Calu3 (cell line): ENCODE measurements around the gene WWOX. TPM values are rescaled to one million over a fixed set of nuclear protein-coding genes. Genes with fewer than 3 reads are reported as not detected.

Source experiments
- BruUV-seq: library from RNA; stranded (reverse); fragments of 400-500 nt; replicated peaks from 2 replicates; lab custom pipeline; 2021; lab: Mats Ljungman, UMichigan
- CTCF ChIA-PET: fragments of 300-600 bp; sonication (Branson Sonifier 250); formaldehyde crosslinking; loops from one replicate; lab custom pipeline; 2022; ENCODE audit warnings: antibody characterized with exemption; lab: Charles Lee
- DNase-seq: peaks from one replicate; pipeline ENCODE4 v3.0.0; 2022
- H3K27ac Mint-ChIP-seq: one replicate; pipeline ENCODE4 v1.8.0; 2022; ENCODE audit warnings: mixed read lengths; ENCODE audit not compliant: unreplicated experiment
- H3K27me3 Mint-ChIP-seq: one replicate; pipeline ENCODE4 v1.8.0; 2022; ENCODE audit warnings: mixed read lengths; ENCODE audit not compliant: unreplicated experiment
- H3K36me3 Mint-ChIP-seq: one replicate; pipeline ENCODE4 v1.8.0; 2022; ENCODE audit warnings: mild to moderate bottlenecking, moderate library complexity, mixed read lengths; ENCODE audit not compliant: insufficient read depth, unreplicated experiment
- H3K4me1 Mint-ChIP-seq: one replicate; pipeline ENCODE4 v1.8.0; 2022; ENCODE audit warnings: mild to moderate bottlenecking, low read depth, mixed read lengths; ENCODE audit not compliant: unreplicated experiment
- H3K4me3 Mint-ChIP-seq: one replicate; pipeline ENCODE4 v1.8.0; 2022; ENCODE audit warnings: mild to moderate bottlenecking, low read depth, moderate library complexity, mixed read lengths; ENCODE audit not compliant: unreplicated experiment
- H3K9me3 Mint-ChIP-seq: one replicate; pipeline ENCODE4 v1.8.0; 2022; ENCODE audit warnings: low read depth, mixed read lengths; ENCODE audit not compliant: unreplicated experiment
- intact Hi-C: fragments of 100-400 bp; cut with micrococcal nuclease; formaldehyde crosslinking; loops from one replicate; pipeline ENCODE4 v1.10.0; 2022; ENCODE audit not compliant: unreplicated experiment
- total RNA-seq: library from RNA; stranded (reverse); gene quantifications from 2 replicates; pipeline ENCODE4 v1.2.3, GENCODE V29; 2022
- TF ChIP-seq, protein P1 (sequence below): fragments of 200-600 bp; IDR thresholded peaks from one replicate; pipeline ENCODE4 v1.8.0; 2022; ENCODE audit warnings: antibody characterized with exemption; ENCODE audit not compliant: unreplicated experiment

WWOX gene
- total RNA-seq, 1 experiment from 2014 or later: 33.5 TPM

DNA sequence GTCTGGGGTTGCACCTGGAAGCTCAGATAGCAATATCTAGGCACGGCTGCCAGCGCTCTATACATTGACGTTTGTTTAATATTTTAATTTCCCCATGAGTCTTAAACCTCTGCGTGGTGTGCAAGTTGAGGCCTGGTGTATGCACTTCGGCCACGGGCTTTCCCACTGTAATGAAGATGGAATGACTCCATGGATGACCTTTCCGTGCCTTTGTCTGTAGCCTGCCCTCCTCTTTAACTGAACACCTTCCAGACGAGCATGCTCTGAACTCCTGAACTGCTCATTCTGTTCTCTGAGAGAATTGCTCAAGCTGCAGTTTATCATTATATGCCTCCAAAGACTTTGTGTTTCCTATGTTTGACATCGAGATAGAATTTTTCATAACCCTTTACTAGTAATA is 438.8 kb downstream of the WWOX start:
- BruUV-seq: no TSS peak
- TF ChIP-seq, protein P1, sequence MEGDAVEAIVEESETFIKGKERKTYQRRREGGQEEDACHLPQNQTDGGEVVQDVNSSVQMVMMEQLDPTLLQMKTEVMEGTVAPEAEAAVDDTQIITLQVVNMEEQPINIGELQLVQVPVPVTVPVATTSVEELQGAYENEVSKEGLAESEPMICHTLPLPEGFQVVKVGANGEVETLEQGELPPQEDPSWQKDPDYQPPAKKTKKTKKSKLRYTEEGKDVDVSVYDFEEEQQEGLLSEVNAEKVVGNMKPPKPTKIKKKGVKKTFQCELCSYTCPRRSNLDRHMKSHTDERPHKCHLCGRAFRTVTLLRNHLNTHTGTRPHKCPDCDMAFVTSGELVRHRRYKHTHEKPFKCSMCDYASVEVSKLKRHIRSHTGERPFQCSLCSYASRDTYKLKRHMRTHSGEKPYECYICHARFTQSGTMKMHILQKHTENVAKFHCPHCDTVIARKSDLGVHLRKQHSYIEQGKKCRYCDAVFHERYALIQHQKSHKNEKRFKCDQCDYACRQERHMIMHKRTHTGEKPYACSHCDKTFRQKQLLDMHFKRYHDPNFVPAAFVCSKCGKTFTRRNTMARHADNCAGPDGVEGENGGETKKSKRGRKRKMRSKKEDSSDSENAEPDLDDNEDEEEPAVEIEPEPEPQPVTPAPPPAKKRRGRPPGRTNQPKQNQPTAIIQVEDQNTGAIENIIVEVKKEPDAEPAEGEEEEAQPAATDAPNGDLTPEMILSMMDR: no peak
- Mint-ChIP-seq H3K36me3 (no peaks in the 10 kb centered on the region), H3K4me1 (no peaks in the 10 kb centered on the region), H3K27ac (no peak overlapping the region), H3K27me3 (no peaks in the 10 kb centered on the region), H3K4me3 (no peak overlapping the region), H3K9me3 (peaks cover 9% of the 10 kb centered on the region)
- CTCF ChIA-PET: no interaction called here
- no peak for DNase-seq
- intact Hi-C loops: no loop called here

DNA sequence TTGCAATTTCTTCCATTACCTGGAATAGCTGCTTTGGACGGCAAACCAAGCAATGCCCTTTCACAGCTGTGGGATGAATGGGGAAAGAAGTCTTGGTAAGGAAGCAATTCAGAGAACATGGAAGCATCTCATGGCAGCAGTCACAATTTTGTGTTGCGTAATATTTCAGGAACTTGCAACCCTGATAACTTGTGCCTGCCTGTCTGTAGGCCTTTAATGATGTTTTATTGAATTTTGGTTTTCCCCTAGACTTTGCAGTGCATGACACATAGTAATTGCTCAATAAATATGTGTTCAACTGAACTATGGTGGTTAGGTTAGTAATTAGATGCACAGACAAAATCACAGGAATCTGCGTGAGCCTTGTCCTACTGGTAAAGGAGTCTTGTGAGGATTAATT is 439.5 kb downstream of the WWOX start:
- CTCF ChIA-PET: no interaction called here
- BruUV-seq: no TSS peak
- Mint-ChIP-seq H3K4me1 (no peaks in the 10 kb centered on the region), H3K27ac (no peak overlapping the region), H3K27me3 (no peaks in the 10 kb centered on the region), H3K9me3 (peaks cover 9% of the 10 kb centered on the region), H3K36me3 (no peaks in the 10 kb centered on the region), H3K4me3 (no peak overlapping the region)
- no peak for DNase-seq
- TF ChIP-seq, protein P1: no peak
- intact Hi-C loops: no loop called here

DNA sequence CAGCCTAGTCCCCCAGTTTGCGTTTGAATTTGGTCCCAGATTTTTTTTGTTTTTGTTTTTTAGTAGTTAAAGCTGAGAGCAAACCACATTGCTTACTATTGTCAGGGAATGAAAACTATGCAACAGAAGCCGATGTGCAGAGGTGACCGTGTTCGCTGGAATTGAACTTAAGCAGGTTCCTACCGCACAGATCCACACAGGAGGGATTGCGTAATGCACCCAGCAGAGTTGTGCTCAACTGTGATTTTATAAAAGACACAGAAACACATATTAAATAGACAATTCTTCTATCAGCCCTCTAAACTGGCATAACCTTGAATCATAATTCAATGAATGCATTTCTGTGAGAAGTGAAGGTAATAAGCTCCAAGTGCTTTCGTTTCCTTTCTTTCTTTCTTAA is 443.0 kb downstream of the WWOX start:
- CTCF ChIA-PET: no interaction called here
- TF ChIP-seq, protein P1: no peak
- no peak overlapping the region for H3K4me3 Mint-ChIP-seq
- H3K27me3 Mint-ChIP-seq: no peaks in the 10 kb centered on the region
- BruUV-seq: no TSS peak
- no peak overlapping the region for H3K27ac Mint-ChIP-seq
- H3K4me1 Mint-ChIP-seq: no peaks in the 10 kb centered on the region
- intact Hi-C loops: no loop called here
- DNase-seq: no peak
- peaks cover 11% of the 10 kb centered on the region for H3K9me3 Mint-ChIP-seq
- H3K36me3 Mint-ChIP-seq: no peaks in the 10 kb centered on the region

DNA sequence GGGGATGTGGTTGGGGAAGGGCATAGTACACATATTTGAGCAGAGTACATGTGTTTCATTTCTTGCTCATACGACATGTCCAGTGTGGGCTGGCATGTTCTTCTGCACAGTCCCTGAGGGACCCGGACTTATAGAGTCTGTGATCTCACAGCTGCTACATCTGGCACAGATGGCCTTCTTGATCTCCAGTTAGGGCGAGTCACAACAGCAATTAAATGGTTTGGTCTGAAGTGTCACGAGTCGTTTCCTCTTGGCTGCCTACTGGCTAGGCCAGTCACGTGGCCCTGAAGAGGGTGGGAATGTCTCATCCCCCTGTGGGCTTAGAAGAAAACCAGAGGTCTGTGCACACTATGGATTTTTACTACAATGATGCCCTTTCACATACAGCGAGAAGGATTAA is 443.6 kb downstream of the WWOX start:
- Mint-ChIP-seq H3K27me3 (no peaks in the 10 kb centered on the region), H3K4me3 (no peak overlapping the region), H3K27ac (no peak overlapping the region), H3K4me1 (no peaks in the 10 kb centered on the region), H3K36me3 (no peaks in the 10 kb centered on the region), H3K9me3 (peaks cover 11% of the 10 kb centered on the region)
- TF ChIP-seq, protein P1: no peak
- DNase-seq: no peak
- intact Hi-C loops: no loop called here
- BruUV-seq: no TSS peak
- CTCF ChIA-PET: no interaction called here
